NCI-H526 (cell line): ENCODE data around the gene SH3RF1.

Experiments
- DNase-seq, 2 experiments: peaks; one replicate each; lab custom pipeline; 2025; lab: John Stamatoyannopoulos, UW

Gene SH3RF1

DNA sequence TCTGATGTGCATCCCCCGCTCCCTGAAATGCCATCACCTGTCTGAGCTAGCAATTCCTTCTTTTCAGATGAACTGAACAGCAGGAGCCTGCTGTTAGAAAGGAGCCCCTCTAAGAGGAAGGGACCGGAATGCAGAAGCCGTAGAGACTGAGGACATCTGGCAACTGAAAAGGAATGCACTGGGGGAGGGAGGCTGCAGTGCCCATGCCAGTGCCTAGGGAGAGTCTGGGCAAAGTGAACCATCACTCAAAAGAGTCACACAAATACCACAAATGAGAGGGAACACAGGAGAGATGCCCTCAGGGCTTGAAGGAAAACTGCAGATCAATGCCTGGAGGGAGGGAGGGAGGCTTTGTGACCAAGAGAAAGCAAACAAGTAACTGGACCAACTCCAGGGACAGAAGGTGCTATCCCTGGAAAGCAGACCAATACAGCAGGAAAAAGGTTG lies 166.8 kb downstream of the SH3RF1 start:
- no peak for DNase-seq

DNA sequence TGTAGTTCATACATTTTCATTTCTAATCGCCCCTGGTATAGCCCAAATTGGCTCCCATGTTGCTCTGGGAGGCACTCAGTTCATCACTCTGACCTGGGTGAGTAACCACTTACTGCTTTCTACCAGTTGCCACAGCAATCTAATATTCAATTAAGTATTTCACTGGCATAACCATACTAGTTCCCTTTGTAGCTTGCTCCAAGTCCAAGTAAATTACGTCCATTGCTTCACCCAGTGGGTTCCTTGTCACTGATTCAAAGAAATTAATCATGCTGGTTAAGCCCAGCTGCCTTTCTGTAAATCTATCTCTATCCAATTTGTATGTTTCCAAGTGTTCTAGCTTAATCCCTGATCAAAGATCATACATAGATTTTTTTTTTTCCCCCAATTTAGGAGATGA lies 168.7 kb downstream of the SH3RF1 start:
- no peak for DNase-seq

DNA sequence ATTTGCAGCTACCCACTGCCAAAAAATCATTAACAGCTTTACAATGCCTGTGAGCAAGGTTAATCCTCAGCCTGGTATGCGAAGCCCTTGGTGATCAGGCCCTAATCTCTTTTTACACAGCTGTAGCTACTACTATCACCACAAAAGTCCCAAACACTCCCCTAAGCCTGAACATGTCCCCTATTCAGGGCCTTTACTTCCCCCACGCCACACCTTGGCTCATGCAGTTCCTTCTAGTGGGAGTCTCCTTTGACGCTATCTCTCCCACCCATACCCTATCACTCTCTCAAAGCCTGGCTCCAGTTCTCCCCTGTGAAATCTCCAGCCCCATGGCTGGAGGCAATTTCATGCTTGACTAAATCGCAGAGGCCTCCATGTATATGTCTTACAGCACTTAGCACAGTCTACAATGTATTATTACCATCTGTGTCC lies 170.1 kb downstream of the SH3RF1 start:
- DNase-seq = no peak

DNA sequence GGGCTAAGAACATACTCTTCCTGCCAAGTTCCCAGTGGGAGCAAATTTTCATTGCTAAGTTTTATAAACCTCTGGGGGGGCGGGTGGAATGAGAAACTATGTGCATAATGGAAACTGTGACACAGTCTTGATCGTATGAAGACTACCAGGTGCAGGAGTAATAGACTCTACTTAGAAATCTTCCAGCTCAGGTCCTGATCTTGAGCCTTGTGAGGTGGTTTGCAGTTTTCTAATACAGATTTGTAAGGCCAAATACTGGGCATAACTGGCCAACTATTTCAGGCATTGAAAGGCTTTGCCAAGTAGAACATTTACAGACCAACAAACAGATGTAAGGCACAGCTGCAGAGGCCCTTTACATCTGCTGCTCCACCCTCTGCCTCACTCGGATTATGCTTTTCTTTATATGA lies 171.0 kb downstream of the SH3RF1 start:
- no peak for DNase-seq

DNA sequence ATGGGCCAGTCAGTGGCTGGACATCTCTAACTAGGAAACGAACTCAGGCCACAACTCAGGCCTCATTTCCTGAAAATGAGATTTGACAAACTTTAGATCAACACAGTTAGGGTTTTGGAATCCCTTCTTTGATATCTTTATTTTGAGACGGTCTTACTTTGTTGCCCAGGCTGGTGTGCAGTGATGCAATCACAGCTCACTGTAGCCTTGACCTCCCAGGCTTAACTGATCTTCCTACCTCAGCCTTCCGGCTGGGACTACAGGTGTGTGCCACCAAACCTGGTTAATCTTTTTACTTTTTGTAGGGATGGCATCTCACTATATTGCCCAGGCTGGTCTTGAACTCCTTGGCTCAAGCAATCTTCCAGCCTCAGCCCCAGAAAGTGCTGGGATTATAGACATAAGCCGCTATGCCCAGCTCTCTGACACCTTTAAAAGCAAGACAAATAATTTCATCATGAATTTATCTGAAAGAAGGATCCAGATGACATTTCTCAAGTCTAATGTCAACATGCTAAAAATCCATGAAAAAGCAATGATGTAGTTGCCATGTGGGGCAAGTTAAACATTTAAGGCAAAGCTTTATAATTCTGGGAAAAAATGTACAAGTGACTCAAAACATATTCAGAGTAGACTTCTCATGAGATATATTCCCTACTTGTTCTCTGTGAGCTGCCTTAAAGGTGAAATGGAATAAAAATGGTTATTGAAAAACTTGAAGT lies 171.6 kb downstream of the SH3RF1 start:
- DNase-seq = no peak

DNA sequence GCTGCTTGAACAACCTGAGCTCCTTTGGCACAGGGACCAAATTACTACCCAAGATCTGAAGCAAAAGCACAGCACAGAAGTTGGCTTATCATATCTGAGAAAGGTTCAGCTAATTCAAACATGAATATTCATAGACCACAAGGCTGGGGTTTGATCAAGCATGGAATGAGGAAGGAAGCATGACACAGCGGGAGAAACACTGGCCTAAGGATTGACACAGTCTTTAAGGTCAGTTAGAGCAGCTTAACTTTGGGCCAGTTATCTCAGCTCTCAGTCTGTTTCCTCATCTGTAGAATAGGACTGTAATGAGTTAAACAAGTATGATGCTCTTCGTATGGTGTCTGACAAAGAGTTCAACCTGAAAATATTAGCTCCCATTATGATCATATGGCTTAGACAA lies 172.2 kb downstream of the SH3RF1 start:
- no peak for DNase-seq

DNA sequence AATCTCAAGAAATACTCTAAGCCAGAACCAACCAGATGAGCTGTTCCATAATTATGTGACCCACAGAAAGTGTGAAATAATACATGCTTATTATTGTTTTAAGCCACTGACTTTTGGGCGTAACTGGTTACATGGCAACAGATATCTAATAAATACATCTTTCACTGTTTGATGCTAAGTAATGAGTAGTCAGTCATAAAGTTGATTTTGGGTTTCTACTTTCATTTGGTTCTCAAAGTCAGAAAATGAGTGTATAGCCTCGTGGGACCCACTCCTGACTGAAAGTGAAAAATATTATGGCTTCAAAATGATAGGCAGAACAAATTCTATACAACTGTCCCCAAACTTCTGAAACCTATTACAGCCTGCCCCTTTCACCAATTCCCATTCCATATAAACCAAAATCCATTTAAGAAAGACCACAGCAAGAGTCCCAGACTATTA lies 172.7 kb downstream of the SH3RF1 start:
- DNase-seq = no peak

DNA sequence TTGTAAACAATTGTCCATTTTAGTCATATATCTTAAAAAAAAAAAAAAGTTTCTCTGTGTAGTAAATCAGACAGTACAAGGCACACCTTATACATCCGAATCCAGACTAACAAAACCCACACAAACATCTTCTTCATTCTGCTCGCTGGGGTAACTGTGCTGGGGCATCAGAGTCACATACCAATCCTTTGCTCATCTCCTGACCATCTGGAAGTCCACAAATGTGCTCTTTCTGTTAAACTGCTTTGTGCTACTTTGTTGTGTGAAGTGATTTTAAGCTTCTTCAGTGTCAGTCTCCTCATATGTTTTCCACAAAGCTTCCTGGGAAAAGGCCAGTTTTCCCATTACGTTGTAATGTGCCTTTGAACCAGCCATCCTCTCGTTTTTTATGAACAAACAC lies 174.5 kb downstream of the SH3RF1 start:
- no peak for DNase-seq

DNA sequence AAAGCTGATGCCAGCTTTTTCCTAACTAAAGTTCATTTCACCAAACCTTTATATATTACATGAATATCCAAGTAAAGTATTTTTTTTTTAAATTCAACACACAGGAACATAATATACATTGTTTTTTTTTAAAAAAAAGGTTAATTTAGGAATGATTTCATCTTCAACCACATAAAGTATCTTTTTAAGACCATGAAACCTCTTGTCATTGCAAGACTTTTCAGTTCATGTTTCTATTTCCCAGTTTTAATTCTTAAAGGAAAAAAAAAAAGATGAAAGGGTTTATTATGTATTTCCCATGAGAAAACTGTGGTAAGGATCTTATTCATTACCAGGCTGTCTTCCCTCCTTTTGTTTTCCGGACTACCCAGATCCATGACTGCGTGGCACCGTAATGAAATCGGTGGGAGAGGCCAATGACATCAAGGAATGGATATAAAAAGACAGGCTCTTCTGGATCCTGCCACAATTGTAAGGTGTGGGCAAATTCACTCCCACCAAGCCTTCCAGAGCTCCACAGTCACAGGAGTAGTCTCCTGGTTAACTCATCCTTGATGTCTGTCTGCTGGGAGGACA lies 176.0 kb downstream of the SH3RF1 start:
- no peak for DNase-seq

DNA sequence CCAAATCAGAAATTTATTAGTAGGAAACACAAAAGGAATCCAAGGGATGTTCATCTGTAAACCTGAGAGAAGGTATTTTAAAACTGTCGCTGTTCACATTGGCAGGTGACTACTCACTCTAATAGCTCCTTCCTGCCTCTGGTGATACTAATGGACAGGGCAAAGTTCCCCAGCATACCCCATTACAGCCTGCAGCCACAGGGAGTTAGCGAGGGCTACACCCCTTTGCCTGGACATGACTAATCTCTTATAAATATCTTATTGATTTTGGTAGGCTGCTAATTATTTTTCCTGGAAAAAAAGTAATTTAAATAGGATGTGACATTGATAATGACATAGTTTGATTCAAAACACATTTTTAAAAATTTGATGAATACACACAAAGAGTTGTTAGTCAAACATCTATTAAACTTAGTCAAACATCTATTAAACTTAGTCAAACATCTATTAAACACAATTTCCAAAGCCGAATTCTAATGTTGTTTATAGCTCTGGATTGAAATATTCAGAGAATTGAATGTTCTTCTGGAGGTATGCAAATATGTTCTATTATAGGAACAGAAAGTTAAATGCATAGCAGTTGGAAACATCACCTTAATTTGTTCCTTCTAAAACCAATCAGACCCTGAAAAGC lies 177.8 kb downstream of the SH3RF1 start:
- no peak for DNase-seq

DNA sequence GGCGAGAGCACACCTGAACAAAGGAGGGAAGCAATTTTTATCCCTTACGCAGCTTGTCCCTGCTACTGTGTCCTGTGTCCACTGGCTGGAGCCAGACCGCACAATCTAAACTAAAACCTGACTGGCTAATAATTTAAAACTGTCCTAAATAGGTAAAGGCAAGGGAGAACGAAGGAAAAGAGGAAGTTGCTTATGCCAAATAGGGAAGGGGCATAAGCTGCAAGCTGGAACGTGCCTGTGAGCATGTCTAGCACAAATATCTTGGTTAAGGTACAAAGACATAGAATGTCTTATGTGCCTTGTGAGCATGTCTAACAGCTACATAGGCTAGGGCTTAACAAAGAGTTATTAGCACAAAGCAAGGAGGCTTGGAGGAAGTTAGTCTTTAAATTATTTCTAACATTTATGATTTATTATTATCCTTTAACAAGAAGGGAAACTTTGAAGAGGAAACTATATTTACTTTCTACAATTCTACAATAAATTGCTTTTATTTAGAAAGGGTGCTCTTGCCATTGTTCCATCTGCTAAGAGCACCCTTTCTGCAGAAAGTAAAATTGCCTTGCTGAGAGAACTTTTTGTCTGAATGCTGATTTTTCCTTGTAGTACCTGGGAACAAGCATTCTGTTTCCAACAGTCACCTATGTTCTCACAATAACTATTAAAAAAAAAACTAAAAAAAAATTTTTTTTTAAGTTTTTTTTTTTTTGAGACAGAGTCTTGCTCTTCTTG lies 180.1 kb downstream of the SH3RF1 start:
- DNase-seq = no peak

DNA sequence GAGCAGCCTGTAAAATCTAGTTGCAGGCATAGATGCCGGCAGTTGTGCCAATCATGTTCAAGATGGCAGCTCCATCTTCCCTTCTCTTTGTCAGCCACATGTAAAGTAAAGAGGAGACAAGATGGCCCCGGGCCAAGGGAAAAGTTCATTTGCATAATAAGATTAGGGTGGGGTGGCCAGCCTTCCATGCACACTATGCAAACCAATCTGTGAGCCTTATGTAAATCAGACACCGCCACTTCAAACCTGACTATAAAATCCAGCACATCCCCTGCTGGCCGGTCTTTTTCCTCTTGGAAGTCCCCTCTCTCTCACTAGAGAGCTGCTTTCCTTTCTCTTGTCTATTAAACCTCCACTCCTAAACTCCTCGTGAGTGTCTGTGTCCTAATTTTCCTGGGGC lies 181.8 kb downstream of the SH3RF1 start:
- peak; percentile 93 to 94 for DNase-seq

DNA sequence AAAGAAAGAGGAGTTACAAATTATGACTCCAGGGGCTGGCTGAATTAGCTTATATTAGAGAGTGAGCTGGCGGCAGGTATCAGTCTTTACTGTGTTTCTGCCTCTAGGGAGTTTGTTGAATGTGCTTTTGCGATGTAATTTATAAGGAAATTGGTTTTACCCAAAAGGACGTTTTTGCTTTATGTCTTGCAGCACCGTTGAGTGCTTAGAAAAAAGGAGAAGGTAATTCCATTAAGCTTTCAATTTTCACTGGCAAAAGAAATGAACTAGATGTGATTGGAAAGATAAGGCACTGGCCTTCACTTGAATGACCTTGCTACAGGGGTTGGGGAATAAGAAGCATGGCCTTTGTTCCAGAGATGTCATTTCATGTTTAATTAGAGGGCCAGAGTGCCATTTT lies 185.8 kb downstream of the SH3RF1 start:
- no peak for DNase-seq

DNA sequence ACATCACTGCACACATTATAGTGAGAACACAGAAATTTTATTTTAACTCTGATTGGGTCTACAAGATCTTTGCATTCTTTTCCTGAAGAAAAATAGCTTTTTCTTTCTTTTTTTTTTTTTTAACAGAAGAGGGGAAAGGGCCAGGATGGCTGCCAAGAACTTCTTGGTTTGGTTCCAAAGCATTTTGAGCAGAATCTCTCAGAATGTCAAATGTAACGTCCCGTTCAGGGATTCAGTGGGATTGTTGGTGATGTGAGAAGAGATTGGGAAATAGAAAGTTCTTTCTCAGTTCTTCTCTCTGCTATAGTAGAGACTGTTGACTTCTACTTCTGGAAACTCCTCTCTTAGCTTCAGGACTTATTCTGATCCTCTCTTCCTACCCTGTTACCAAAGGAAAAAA lies 189.8 kb downstream of the SH3RF1 start:
- DNase-seq = no peak

DNA sequence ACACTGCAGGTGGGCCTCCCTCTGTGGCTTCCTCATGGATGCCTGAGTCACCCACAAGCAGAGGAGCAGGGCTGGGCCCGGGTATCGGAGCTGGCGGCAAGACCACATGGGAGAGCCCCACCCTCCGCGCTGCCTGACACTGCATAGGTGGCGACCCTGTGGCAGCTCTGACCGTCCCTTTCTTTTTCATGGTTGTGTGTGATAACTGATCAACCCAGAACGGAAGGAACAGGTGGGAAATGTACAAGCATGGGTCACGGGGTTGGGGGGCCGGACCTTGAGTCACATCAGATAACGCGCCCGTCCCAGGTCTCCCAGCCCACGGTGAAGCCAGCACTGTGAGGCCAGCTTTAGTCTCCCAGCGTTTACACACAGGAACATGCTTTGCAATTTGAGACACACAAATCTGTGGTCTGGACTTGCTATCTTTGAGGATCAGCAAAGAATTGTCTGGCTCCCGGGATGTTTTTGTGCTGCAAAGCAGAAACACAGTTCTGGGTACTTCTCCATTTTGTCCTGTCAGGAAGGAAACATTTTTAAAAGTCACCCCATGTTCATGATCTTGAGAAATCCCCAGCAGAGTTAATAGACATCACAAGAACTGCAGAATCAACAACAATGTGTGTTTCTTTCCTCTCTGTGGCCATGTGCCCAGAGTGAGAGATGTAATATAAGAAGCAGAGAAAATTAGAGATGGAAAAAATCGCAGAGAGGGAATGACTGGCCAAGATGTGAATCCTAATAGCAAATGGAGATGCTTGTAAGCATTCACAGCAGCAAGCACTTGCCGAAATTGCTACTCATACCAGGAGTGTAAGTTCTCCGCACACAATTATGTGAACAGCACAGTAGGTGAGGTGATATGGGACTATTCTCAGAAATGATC lies 190.6 kb downstream of the SH3RF1 start:
- no peak for DNase-seq

DNA sequence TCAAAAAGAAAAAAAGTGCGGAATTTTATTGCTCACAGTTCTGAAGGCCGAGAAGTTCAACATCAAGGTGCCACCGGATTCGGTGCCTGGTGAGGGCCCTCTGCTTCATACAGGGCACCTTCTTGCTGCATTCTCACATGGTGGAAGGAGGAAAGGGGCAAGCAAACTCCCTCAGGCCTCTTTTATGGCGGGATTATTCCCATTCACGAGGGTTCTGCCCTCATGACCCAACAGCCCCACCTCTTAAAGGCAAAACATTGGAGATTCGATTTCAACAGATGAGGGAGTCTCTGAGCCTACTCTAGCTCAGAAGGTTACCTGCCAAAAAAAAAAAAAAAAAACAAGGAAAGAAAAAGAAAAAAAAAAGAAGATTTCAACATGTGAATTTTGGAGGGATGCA lies 196.6 kb downstream of the SH3RF1 start:
- DNase-seq = no peak

DNA sequence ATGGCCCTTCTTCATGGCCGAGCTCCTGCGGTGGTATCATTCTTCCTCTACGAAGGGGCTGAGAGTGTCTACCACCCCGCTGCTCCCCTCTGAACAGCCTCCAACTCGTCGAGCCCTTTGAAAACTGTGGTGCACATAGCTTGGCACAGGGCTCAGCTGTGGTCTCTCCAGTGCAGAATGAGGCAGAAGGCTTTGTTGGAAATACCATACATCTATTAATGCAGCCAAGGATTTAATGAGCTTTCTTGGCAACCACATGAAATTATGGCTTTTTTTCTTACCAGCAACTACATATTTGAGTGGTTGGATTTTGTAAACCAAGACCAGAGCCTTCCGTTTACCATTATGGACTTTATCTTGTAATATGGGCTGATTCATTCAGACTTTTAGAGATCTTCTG lies 199.0 kb downstream of the SH3RF1 start:
- DNase-seq = no peak

DNA sequence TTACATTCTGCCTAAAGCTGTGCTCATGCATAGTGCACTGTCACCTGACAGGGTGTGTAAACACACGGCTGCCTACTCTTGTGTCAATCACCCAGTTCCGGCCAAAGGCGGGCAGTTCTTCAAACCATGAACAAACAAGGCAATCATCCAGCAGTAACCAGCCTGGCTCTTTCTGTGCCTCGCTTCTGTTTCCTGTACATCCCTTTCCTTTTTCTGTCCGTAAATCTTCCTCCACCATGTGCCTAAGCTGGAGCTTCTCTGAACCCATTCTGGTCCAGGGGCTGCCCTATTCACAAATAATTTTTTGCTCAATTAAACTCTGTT lies 199.9 kb downstream of the SH3RF1 start:
- DNase-seq = peak; percentile 84 to 90

DNA sequence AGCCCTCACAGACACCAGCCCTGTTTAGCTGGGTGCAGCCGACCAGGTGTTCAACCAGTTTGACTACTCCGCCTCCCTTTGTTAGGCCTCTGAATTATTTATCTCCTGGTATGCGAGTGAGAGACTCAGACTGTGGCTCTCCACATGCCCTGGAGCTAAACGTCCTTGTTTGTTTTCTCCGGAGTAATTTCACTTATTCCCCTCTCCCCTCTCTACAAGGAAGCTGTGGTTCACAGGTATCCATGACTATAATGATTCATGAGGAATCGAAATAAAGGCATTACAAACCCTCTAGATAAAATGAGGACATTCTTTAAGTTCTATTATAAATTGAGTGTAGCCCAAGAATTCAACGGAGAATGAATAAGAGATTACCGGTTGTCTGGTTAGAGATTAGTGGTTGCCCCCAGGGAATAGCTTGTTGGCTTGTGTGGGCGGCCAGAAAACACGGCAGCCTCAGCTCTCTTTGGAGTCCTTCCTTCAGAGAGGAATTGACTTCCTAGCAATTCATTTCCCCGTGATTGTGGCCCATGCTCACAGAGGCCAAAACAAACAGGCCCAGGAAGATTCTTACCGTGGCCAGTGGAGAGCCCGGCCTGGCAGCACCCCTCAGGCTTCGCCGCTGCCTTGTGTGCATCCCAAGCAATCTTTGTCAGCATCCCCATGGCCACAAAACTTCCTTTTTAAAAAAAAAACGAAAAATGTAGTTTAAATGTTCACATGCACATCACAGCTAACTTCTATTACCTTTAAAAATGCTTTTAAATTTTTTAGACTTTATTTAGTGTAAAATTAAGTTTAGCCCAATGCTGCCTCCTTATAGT lies 200.5 kb downstream of the SH3RF1 start:
- DNase-seq = peak; percentile 98 to 99

DNA sequence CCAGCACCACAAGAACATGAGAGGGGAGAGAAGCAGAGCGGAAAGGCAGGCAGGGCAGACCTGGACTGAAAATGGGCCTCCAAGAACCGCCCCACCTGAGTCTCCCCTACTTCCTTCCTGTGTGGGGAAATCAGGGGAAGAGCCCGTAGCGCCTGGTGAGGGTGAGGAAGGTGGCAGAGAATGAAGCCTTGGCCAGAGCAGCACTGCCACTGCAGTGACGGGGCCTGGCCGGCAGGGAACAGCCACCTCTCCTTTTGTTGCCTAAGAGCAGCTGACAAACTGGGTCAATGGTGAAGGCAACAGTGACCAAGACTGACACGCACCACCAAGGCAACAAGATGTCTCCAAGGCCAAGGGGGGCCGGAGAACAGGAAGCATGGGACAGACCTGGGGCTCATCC lies 202.3 kb downstream of the SH3RF1 start:
- no peak for DNase-seq

DNA sequence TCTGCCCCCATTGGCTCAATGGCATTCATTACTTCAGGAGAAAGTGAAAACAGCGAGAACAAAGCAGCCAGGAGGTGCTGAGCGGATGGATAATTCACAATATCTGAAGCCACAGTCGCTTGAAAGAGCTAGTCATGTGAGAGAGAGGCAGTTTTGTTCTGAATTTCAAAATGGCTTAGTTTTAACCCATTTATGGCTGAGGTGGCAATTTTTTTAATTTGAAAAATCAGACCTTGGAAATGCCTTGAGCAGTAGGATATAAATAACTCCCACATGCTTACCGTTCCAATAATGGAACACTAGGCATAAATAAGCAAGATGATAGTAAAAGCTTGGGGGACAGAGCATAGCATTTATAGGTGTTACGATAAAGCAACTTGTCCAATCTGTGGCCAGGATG lies 203.8 kb downstream of the SH3RF1 start:
- DNase-seq = no peak
